Measurements from ENCODE around the gene MAP4K3.

GRCh38 chr2:39265315-39265714 lies 171.8 kb downstream of the MAP4K3 start:
- no peak for TF ChIP-seq ZNF624 (tag by site-specific recombination; IDR thresholded peaks at IDR 0.05)
- TF ChIP-seq CTCF (tag by site-specific recombination; IDR thresholded peaks at IDR 0.05) = no peak
- no peak for TF ChIP-seq ZBTB17 (tag by site-specific recombination; IDR thresholded peaks at IDR 0.05)
